HEK293 (cell line): Measurements from ENCODE around the gene SLC13A3.

ENCODE experiments used
- CTCF ChIA-PET: fragments of 350-600 bp; formaldehyde crosslinking; extraction: SDS; loops from one replicate; lab custom pipeline; 2021; ENCODE audit warnings: antibody characterized with exemption; lab: Yijun Ruan, JAX
- POLR2A ChIA-PET: fragments of 300-600 bp; formaldehyde crosslinking; extraction: SDS; loops from one replicate; lab custom pipeline; 2020; ENCODE audit warnings: antibody characterized with exemption, inconsistent platforms; lab: Yijun Ruan, JAX
- H3K27ac ChIP-seq: fragments of 200-500 bp; sonication (Bioruptor generic); 2 replicates; pipeline ENCODE4 v1.5.1; 2014; ENCODE audit warnings: low read depth, low read length, control low read depth, inconsistent platforms; ENCODE audit errors: extremely low read depth
- H3K36me3 ChIP-seq, 2 experiments: fragments of 200-500 bp in 1 of 2; sonication (Bioruptor generic) in 1 of 2; 1 replicate in 1 of 2; 2 replicates in 1 of 2; pipeline ENCODE4 v1.5.1; 2014 to 2017; ENCODE audit warnings: inconsistent platforms in 2 of 2, low read length in 2 of 2; ENCODE audit not compliant: control insufficient read depth in 2 of 2, insufficient read depth in 1 of 2
- H3K4me1 ChIP-seq: fragments of 200-500 bp; sonication (Bioruptor generic); 2 replicates; pipeline ENCODE4 v1.5.1; 2014; ENCODE audit warnings: mild to moderate bottlenecking, low read length, inconsistent platforms; ENCODE audit not compliant: control insufficient read depth, insufficient read depth
- H3K4me3 ChIP-seq: 2 replicates; pipeline ENCODE4 v1.5.1; 2011; ENCODE audit warnings: low read depth, mild to moderate bottlenecking, control low read depth, low read length, moderate library complexity
- H3K9me3 ChIP-seq: fragments of 200-500 bp; sonication (Bioruptor generic); 2 replicates; pipeline ENCODE4 v1.5.1; 2014; ENCODE audit warnings: low read depth, low read length, inconsistent platforms; ENCODE audit not compliant: control insufficient read depth, insufficient read depth
- BCL11B ChIP-seq: fragments of 450-650 bp; formaldehyde crosslinking; IDR thresholded peaks from 2 replicates; pipeline ENCODE4 v1.5.1; 2016; ENCODE audit warnings: low read depth, missing biosample characterization, missing genetic modification characterization
- GLIS1 ChIP-seq: fragments of 450-650 bp; formaldehyde crosslinking; IDR thresholded peaks from 2 replicates; pipeline ENCODE4 v1.5.1; 2016; ENCODE audit warnings: missing biosample characterization, missing genetic modification characterization
- HOXC10 ChIP-seq: sonication (generic); formaldehyde crosslinking; IDR thresholded peaks from 2 replicates; pipeline ENCODE4 v1.8.1; 2023; ENCODE audit warnings: mild to moderate bottlenecking, missing genetic modification reagents
- HOXD13 ChIP-seq: sonication (generic); formaldehyde crosslinking; IDR thresholded peaks from 2 replicates; pipeline ENCODE4 v1.8.0; 2022; ENCODE audit warnings: missing genetic modification reagents, borderline replicate concordance
- KLF10 ChIP-seq: fragments of 450-650 bp; IDR thresholded peaks from 2 replicates; pipeline ENCODE4 v1.5.1; 2018; ENCODE audit warnings: missing biosample characterization, mild to moderate bottlenecking, missing genetic modification characterization
- OVOL3 ChIP-seq: fragments of 450-650 bp; formaldehyde crosslinking; IDR thresholded peaks from 2 replicates; pipeline ENCODE4 v1.5.1; 2016; ENCODE audit warnings: missing biosample characterization, missing genetic modification characterization
- PATZ1 ChIP-seq: fragments of 450-650 bp; formaldehyde crosslinking; IDR thresholded peaks from 2 replicates; pipeline ENCODE4 v1.5.1; 2016; ENCODE audit warnings: missing biosample characterization, missing genetic modification characterization
- PRDM4 ChIP-seq: fragments of 450-650 bp; formaldehyde crosslinking; IDR thresholded peaks from 2 replicates; pipeline ENCODE4 v1.5.1; 2017; ENCODE audit warnings: missing biosample characterization, missing genetic modification characterization
- REPIN1 ChIP-seq: fragments of 450-650 bp; formaldehyde crosslinking; IDR thresholded peaks from 2 replicates; pipeline ENCODE4 v1.5.1; 2017; ENCODE audit warnings: missing biosample characterization, missing genetic modification characterization, low read depth
- SETDB1 ChIP-seq: IDR thresholded peaks from one replicate; pipeline ENCODE4 v1.6.1; 2017; ENCODE audit warnings: mild to moderate bottlenecking, low read length, moderate library complexity, mixed read lengths; ENCODE audit not compliant: insufficient read length
- TRIM28 ChIP-seq: IDR thresholded peaks from 2 replicates; pipeline ENCODE4 v1.6.1; 2011; ENCODE audit warnings: low read length, control low read depth, borderline replicate concordance
- ZFP69B ChIP-seq: fragments of 450-650 bp; formaldehyde crosslinking; IDR thresholded peaks from 2 replicates; pipeline ENCODE4 v1.5.1; 2016; ENCODE audit warnings: missing biosample characterization, missing genetic modification characterization
- ZNF16 ChIP-seq: fragments of 450-650 bp; formaldehyde crosslinking; IDR thresholded peaks from 2 replicates; pipeline ENCODE4 v1.5.1; 2016; ENCODE audit warnings: low read depth, missing biosample characterization, missing genetic modification characterization
- ZNF202 ChIP-seq: fragments of 450-650 bp; formaldehyde crosslinking; IDR thresholded peaks from 2 replicates; pipeline ENCODE4 v1.5.1; 2016; ENCODE audit warnings: missing biosample characterization, missing genetic modification characterization, borderline replicate concordance
- ZNF24 ChIP-seq: fragments of 450-650 bp; formaldehyde crosslinking; IDR thresholded peaks from 2 replicates; pipeline ENCODE4 v1.5.1; 2016; ENCODE audit warnings: missing biosample characterization, missing genetic modification characterization
- ZNF433 ChIP-seq: fragments of 450-650 bp; formaldehyde crosslinking; IDR thresholded peaks from 2 replicates; pipeline ENCODE4 v1.5.1; 2016; ENCODE audit warnings: missing biosample characterization, missing genetic modification characterization, low read depth
- ZNF488 ChIP-seq: fragments of 450-650 bp; formaldehyde crosslinking; IDR thresholded peaks from 2 replicates; pipeline ENCODE4 v1.5.1; 2016; ENCODE audit warnings: missing biosample characterization, missing genetic modification characterization
- ZNF501 ChIP-seq: fragments of 450-650 bp; formaldehyde crosslinking; IDR thresholded peaks from 2 replicates; pipeline ENCODE4 v1.5.1; 2016; ENCODE audit warnings: missing biosample characterization, missing genetic modification characterization
- ZNF514 ChIP-seq: fragments of 450-650 bp; formaldehyde crosslinking; IDR thresholded peaks from 2 replicates; pipeline ENCODE4 v1.5.1; 2016; ENCODE audit warnings: missing biosample characterization, missing genetic modification characterization
- ZNF580 ChIP-seq: fragments of 450-650 bp; formaldehyde crosslinking; IDR thresholded peaks from 2 replicates; pipeline ENCODE4 v1.5.1; 2016; ENCODE audit warnings: missing biosample characterization, missing genetic modification characterization
- ZNF621 ChIP-seq: fragments of 450-650 bp; formaldehyde crosslinking; IDR thresholded peaks from 2 replicates; pipeline ENCODE4 v1.5.1; 2017; ENCODE audit warnings: missing biosample characterization, missing genetic modification characterization
- ZNF624 ChIP-seq: fragments of 450-650 bp; formaldehyde crosslinking; IDR thresholded peaks from 2 replicates; pipeline ENCODE4 v1.5.1; 2017; ENCODE audit warnings: missing biosample characterization, missing genetic modification characterization
- ZNF645 ChIP-seq: fragments of 450-650 bp; formaldehyde crosslinking; IDR thresholded peaks from 2 replicates; pipeline ENCODE4; 2016; ENCODE audit warnings: missing biosample characterization, missing genetic modification characterization
- ZNF707 ChIP-seq: fragments of 450-650 bp; formaldehyde crosslinking; IDR thresholded peaks from 2 replicates; pipeline ENCODE4 v1.5.1; 2016; ENCODE audit warnings: missing biosample characterization, missing genetic modification characterization
- ZSCAN5A ChIP-seq: fragments of 450-650 bp; formaldehyde crosslinking; IDR thresholded peaks from 2 replicates; pipeline ENCODE4 v1.5.1; 2016; ENCODE audit warnings: missing biosample characterization, missing genetic modification characterization

The SLC13A3 gene

GRCh38 chr20:46700481-46700880 lies 49.2 kb upstream of the SLC13A3 start:
- no peak for TF ChIP-seq SETDB1
- no peak for TF ChIP-seq ZNF433 (tag by site-specific recombination)
- no peak for TF ChIP-seq OVOL3
- TF ChIP-seq ZFP69B: no peak
- TF ChIP-seq ZNF624 (tag by site-specific recombination): no peak
- TF ChIP-seq REPIN1: no peak
- no peak for TF ChIP-seq ZNF16
- no peak for TF ChIP-seq ZNF514 (tag by site-specific recombination)
- no peak for TF ChIP-seq KLF10
- TF ChIP-seq PATZ1 (tag by site-specific recombination): no peak
- no peak for TF ChIP-seq ZNF202 (tag by site-specific recombination)
- no peak for TF ChIP-seq BCL11B (tag by site-specific recombination)
- TF ChIP-seq ZNF488 (tag by site-specific recombination): no peak
- H3K27ac ChIP-seq: no peak overlapping the region
- no peaks in the 10 kb centered on the region for H3K4me1 ChIP-seq
- H3K4me3 ChIP-seq: no peak overlapping the region
- CTCF ChIA-PET: interaction anchor here (1.2 to 1.9 kb wide), 2 partner anchors 10 to 18 kb away, joined by 5 to 9 read pairs; no protein-coding TSS in a partner anchor
- no peaks in the 10 kb centered on the region for H3K36me3 ChIP-seq
- no peaks in the 10 kb centered on the region for H3K9me3 ChIP-seq
- POLR2A ChIA-PET: no interaction called here

- H3K4me1 ChIP-seq: no peaks in the 10 kb centered on the region
- peak; percentile 21; the same call in 1 of the 2 replicates for TF ChIP-seq TRIM28
- no peak for TF ChIP-seq ZNF501 (tag by site-specific recombination)
- peak; percentile 58 for TF ChIP-seq SETDB1
- 0 out of 2 replicates have a peak, but pooled peaks have one; percentile 15 for TF ChIP-seq ZNF580 (tag by site-specific recombination)
- TF ChIP-seq HOXC10: no peak
- H3K27ac ChIP-seq: no peak overlapping the region
- H3K4me3 ChIP-seq: no peak overlapping the region
- POLR2A ChIA-PET: no interaction called here
- no peaks in the 10 kb centered on the region for H3K9me3 ChIP-seq
- CTCF ChIA-PET: interaction anchor here (0.6 to 1.9 kb wide), 5 partner anchors 8 to 978 kb away, joined by 3 to 5 read pairs (median 3); no protein-coding TSS in a partner anchor
- no peaks in the 10 kb centered on the region for H3K36me3 ChIP-seq
Measured at GRCh38 chr20:46699651-46700359, 48.5 kb upstream of the SLC13A3 start.

GRCh38 chr20:46698788-46699187 lies 47.5 kb upstream of the SLC13A3 start:
- TF ChIP-seq ZSCAN5A (tag by site-specific recombination) (no peak), HOXD13 (CRISPR knock-in tag) (no peak), ZNF621 (no peak), GLIS1 (tag by site-specific recombination) (no peak), ZNF24 (tag by site-specific recombination) (no peak), PRDM4 (tag by site-specific recombination) (no peak), ZNF707 (tag by site-specific recombination) (no peak), ZNF645 (no peak)
- TF ChIP-seq, all 188 proteins: peak for 0
- no peaks in the 10 kb centered on the region for H3K4me1 ChIP-seq
- H3K36me3 ChIP-seq: no peaks in the 10 kb centered on the region
- H3K9me3 ChIP-seq: no peaks in the 10 kb centered on the region
- ChIA-PET CTCF (interaction anchor here (0.6 to 1.3 kb wide), 4 partner anchors 9 to 685 kb away, joined by 3 read pairs; no protein-coding TSS in a partner anchor), POLR2A (no interaction called here)
- H3K4me3 ChIP-seq: no peak overlapping the region
- H3K27ac ChIP-seq: no peak overlapping the region
